GM12874 (cell line): ENCODE data around the gene GBP2.

Experiments
- CTCF ChIP-seq: IDR thresholded peaks from 2 replicates; pipeline ENCODE4 v1.5.1; 2011; ENCODE audit warnings: low read depth, mild to moderate bottlenecking, control low read depth, low read length, moderate library complexity; ENCODE audit not compliant: insufficient read depth

The GBP2 gene

GRCh38 chr1:89146721-89147120, 20.8 kb upstream of the GBP2 start:
- TF ChIP-seq CTCF: no peak

- no peak for TF ChIP-seq CTCF
Observed at GRCh38 chr1:89143484-89143883, 17.6 kb upstream of the GBP2 start.

DNA sequence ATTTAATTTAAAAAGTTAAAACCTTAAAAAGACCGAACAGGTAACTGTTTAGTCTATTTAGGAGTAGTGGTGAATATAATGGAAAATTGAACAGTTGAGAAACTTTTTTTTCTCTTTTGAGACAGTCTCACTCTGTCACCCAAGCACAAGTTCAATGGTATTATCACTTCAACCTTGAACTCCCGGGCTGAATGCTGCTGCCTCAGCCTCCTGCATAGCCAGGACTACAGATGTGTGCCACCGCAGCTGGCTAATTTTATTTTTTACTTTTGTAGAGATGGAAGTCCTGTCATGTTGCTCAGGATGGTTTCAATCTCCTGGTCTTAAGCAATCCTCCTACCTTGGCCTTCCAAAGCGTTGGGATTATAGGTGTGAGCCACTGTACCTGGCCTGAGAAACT, 16.2 kb upstream of the GBP2 start:
- no peak for TF ChIP-seq CTCF

GRCh38 chr1:89133747-89134146, 7.8 kb upstream of the GBP2 start:
- no peak for TF ChIP-seq CTCF

DNA sequence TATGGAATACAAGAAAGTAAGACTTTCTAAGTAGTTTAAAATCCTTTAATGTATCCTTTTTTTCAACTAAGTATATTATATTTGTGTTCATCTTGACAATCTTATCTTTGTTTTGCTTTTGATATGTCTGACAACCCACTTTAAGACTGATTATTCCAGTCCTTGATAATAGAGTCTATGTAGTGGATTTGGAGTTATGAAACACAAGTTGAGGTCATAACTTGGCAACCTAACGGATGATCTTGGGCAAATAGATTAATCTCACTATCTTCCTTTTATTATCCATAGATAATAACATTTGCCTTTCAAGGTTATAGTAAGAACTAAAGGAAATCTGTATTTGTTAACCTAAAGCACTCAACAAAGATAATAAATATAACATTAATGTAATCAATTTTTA, 4.8 kb upstream of the GBP2 start:
- TF ChIP-seq CTCF: no peak

GRCh38 chr1:89129911-89130310, 4.0 kb upstream of the GBP2 start:
- no peak for TF ChIP-seq CTCF

- TF ChIP-seq CTCF: no peak
Observed at GRCh38 chr1:89125240-89125912, 538 bp downstream of the GBP2 start.
